Stimulated activated CD4-positive, alpha-beta T cell treated with anti-CD3 and anti-CD28 coated beads, TNF-alpha, amount 100 ng/mL, for 24 hours (primary cell): Measurements from ENCODE around the gene DPM1.

Source experiments
- DNase-seq, 3 experiments: peaks; one replicate each; pipeline ENCODE4 v3.0.0-alpha.2; 2020; ENCODE audit warnings: low read depth in 3 of 3

The DPM1 gene

DNA sequence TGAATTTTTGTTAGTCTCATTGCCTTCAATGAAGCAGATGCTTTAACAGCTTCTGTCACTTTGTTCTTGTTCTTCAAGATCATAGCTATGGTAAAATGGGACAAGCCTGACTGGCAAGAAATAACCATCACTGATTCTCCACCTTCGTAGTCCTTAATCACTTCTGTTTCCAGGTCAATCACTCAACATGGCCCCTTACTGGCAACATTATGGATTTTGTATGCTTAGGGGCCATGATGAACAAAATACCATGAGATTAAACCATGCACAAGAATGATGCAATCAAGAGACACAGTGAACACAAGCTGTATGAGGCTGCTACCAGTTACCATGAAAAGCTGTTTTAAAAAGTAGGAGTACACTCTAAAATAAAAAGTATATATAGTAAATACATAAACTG, 59.9 kb downstream of the DPM1 start:
- no peak for DNase-seq

DNA sequence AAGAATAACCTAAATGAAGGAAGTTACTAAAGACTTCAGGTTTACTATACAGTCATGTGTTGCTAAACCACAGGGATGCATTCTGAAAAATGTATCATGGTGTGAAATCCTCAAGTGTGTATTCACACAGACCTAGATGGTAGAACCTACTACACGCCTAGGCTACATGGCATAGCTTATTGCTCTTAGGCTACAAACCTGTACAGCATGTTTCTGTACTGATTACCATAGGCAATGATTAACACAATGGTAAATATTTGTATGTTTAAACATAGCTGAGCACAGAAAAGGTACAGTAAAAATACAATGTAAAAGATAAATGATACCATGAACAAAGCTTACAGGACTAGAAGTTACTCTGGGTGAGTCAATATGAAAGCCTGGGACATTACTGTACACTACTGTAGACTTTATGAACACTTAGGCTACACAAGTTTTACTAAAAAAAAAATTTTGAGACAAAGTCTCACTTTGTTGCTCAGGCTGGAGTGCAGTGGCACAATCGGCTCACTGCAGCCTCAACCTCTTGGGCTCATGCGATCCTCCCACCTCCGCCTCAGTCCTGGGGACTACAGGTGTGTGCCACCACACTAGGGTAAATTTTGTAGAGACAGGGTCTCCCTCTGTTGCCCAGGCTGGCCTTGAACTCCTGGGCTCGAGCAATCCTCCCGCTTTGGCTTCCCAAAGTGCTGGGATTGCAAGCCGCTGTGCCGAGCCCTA, 63.1 kb downstream of the DPM1 start:
- no peak for DNase-seq

DNA sequence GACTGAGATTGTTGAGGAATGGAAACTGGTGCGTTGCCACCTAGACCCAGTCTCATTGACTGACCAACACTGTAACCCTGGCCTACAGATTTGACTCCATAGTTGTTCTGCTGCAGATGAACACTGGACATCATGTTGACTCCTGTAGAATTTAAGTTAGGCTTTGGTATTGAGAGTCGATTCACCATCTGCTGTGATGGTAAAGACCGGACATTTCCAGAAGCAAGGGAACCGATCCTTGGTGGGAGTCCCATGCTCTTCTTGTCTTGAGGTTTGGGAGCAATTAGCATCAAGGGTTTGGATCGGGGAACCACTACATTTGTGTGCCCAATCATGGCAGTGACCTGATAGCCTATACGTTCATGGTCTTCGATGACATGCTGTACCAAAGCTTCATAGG, 64.7 kb downstream of the DPM1 start:
- no peak for DNase-seq

DNA sequence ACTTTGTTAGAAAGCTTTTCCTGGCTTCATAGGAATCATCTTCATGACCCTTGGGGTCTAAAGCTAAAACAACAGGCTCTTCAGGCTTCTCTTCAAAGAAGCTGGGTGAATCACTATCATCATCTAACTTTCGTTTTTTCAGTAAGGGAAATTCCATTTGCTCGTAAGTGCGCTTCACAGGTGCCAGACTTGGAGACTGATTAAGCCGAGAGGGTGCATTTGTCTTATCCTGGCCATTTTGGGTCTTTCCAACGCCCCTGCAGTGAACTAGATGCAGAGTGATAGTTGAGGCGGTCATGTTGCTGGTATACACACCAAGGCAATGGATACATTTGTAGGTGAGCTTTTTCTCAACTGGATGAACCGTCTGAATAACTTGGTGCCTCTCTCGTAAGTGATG, 65.9 kb downstream of the DPM1 start:
- DNase-seq, result no peak

DNA sequence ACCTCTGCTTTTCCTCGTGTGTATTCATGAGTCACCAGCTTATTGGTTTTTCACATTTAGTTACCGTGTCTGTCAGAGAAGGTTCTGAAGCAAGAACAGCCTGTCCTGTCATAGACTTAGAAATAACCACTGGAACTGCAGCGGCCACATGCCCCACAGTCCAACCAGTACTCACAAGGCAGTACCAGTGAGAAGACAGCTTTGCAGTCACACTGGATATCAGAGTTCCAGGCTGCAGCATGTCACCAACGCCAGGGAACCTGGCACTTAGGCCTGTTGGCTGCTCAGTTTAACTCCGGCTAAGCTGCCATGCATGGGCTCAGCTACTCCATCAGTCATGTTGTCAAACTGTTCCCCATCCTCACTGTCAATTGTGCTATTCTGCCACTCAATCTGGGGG, 67.2 kb downstream of the DPM1 start:
- no peak for DNase-seq

DNA sequence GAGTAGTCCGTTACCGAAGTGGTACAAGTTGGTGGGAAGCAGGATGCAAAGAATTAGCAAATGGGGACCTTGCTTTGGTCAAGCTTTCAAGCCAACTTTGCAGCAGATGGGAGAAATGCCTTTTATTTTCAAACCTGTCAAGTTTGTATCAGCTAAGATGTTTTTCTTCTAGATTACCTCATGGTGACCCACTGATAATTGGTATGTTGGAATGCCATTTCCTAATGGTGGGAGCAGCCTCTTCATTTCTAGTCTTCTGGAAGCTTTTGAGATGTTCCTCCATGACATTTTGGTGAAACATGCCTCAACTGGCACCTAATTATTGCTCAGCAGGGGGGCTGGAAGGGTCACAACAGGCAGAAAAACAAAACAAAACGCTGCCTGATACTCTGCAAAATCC, 70.8 kb downstream of the DPM1 start:
- no peak for DNase-seq

DNA sequence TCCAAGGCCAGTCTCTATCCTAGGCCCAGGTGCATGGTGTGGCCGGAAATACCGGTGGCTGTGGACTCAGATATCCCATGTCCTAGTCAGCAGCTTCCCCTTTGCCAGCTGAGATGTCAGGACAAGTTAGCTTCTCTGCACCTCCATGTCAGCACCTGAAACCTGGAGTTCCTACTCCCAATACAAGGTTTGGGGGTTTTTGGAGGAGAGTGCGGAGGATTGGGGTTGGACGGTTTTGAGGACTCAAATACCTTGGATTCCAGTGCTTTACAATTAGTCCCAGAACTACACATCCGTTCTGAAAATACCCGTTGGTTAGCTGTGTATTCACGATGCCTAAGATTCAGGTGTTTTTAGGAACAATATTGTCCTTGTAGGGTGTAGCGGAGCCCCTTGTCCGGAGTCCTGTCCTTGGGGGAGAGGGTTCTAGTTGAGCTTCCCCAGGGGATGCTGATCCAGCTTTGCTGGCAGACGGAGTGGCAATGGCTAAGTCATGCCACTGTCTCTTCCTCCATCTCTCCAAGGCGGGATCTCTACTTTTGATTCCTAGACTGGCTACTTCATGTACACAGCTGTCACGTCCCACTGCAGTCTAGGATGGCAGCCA, 72.0 kb downstream of the DPM1 start:
- DNase-seq, result no peak

DNA sequence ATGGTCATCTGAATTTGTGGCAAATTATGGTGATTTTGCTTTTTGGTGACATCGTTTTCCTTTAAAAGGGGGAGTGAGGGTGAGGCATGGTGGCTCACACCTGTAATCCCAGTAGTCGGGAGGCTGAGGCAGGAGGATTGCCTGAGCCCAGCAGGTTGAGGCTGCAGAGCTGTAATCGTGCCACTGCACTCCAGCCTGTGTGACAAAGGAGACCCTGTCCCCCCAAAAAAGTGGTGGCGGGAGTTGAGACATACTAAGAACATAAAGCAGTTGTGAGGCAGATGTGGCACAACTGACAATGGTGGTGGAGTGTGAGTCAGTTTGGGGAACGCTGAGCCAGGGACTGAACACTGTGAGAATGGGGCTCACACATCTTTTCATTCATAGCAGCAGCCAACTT, 72.6 kb downstream of the DPM1 start:
- no peak for DNase-seq

DNA sequence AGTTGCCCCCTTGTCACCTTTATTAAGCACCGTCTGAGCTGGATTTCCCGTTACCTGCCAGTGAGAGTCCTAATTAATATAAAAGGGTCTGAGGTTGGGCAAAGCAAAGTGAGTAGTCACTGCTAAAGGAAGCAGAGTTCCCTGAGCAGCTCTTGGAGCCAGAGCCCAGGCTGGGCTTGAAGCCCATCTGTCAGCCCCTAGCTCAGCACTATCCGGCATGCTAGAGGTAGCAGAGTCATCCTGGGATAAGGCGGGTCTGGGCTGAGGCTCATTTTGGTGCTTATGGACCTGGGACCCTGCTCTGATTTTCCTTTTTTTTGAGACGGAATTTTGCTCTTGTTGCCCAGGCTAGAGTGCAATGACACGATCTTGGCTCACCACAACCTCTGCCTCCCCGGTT, 73.3 kb downstream of the DPM1 start:
- DNase-seq, result no peak
